DMS 273 (cell line): ENCODE data around the gene RNF212B.
A peak's percentile ranks its signal among the peaks of the same experiment; 100 is the strongest.
"Not testable (repeated sequence)": the region's sequence is repeated elsewhere in the genome, so short reads cannot be mapped to it uniquely, and the experiment has no call there.

Source experiments
- DNase-seq: peaks from one replicate; lab custom pipeline; 2025; ENCODE audit not compliant: unreplicated experiment; lab: John Stamatoyannopoulos, UW

Gene RNF212B

GRCh38 chr14:23241061-23241715 lies 3.5 kb downstream of the RNF212B start:
- DNase-seq, result not testable (repeated sequence)

DNA sequence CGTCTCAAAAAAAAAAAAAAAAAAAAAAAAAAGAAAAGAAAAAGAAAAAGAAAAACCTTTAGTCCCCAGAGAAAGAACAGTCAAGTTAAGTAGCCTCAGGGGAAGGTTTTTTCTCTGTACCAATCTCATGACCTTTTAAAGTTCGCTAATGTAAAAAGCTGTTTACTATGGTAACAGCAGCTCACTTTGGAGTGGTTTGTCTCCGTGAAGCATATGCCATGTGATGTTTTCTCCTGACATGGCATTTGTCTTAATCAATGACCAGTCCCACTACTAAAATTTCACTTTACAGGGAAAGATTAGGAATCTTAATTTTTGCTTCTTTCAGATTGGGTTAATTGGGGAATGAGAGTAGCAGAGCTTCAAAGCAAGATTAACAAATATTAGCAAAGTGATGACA lies 4.3 kb downstream of the RNF212B start:
- DNase-seq, result no peak

DNA sequence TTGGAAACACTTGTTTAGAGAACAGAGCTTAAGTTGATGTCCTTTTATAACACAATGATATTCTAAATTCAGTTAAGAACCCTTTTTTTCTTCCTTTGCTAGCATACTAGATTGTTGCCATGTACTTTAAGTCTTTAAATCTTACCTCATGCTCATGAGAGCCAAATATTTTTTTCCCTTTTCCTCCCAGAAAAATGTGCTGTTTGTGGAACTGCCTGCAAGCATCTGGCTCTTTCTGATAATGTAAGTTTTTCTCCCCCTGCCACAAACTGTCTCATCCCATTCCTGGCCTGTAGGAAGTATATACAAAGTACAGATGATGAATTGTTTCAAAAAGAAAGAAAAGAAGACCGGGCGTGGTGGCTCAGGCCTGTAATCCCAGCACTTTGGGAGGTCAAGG lies 5.3 kb downstream of the RNF212B start:
- no peak for DNase-seq

DNA sequence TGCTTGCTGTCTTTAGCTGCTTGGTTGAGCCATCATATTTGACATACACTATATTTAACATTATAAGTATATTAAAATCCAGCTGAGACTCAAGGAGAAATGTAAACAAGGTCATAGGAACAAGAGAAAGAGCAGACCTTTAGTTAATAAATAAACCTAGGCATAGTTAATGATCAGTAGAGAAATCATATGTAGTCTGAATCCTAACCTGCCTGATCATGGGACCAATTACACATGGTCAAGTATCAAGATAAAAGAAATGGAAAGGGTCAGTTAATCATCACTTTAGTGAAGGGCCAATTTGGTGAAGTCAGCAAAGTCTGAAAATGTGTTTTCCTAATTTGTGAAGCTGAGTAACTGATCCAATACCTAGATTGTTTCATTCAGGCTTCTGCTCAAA lies 7.5 kb downstream of the RNF212B start:
- no peak for DNase-seq

DNA sequence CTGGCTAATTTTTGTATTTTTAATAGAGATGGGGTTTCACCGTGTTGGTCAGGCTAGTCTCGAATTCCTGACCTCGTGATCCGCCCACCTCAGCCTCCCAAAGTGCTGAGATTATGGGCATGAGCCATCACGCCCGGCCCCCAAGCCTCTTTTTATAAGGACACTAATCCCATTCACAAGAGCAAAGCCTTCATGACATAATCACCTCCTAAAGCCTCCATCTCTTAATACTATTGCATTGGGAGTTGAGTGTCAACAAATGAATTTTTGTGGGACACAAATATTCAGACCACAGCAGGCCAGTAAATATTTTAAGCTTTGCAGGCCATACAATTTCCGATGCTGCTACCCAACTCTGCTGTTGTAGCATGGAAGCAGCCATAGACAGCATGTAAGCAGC lies 10.9 kb downstream of the RNF212B start:
- no peak for DNase-seq

DNA sequence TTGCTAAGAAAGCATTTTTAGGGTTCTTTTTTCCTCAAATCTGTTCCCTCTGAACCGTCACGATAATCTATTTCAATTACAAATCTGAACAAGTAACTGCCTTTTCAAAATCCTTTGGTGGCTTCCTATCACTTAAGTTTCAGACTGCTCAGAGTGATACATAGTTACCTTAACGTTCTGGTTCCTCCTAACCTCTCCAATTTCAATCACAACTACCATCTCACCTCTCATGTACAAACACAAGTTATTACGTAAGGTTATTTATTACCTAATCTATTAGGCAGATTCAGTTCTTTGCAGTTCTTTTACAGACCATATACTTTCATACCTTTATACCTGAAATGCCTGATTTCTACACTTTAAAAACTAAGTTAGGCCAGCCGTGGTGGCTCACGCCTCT lies 12.1 kb downstream of the RNF212B start:
- DNase-seq, result no peak

DNA sequence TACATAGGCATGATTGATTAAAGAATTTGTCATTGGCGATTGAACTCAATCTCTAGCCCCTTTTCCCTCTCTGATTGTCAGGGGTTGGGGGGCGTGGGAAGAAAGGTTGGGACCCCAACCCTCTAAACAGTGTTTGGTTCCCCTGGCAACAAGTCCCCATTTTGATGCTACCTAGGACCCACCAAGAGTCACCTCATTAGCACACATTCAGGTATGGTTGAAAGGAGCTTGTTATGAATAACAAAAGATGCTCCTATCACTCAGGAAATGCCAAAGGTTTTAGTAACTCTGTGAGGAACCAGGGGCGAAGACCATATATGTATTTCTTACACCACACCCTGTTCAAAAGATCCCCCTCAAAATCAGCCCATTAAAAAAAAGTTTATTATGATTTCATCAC lies 14.3 kb downstream of the RNF212B start:
- no peak for DNase-seq

GRCh38 chr14:23252420-23253333 lies 14.9 kb downstream of the RNF212B start:
- no peak for DNase-seq

DNA sequence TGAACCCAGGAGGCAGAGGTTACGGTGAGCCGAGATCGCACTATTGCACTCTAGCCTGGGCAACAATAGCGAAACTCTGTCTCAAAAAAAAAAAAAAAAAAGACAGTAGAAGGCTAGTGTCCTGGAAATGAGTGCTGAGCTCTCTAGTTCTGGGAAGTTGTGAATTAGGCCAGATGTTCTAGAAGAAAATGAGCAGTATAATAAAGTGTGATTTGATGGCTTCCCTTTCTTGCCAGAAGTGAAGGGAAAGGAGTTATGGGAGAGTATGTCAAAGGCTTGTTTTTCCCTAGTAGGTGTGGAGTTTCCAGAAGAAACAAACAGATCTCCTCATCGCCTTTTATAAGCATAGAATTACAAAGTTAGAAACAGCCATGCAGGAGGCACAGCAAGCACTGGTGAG lies 20.5 kb downstream of the RNF212B start:
- no peak for DNase-seq

DNA sequence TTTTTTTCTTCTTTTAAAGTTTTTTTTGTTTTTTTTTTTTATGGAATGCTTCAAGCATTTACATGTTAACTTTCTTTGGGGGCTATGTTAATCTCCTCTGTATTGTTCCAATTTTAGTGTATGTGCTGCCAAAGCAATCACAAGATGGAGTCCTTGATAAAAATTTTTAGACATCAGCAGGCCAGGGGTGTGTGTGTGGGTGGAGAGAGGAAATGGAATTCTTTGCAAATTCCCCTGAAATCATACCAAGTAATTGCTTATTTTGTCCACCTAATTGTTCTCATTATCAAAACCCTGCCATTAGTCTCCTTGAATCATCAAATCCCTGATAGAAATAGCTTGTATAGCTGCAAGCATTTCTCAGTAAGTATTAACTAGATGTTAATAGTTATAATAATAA lies 21.7 kb downstream of the RNF212B start:
- DNase-seq, result no peak

GRCh38 chr14:23260849-23261248 lies 23.1 kb downstream of the RNF212B start:
- not testable (repeated sequence) for DNase-seq

GRCh38 chr14:23269193-23269592 lies 31.5 kb downstream of the RNF212B start:
- DNase-seq, result no peak

- DNase-seq, result no peak
These were observed 37.7 kb downstream of the RNF212B start for GRCh38 chr14:23275412-23275811.

DNA sequence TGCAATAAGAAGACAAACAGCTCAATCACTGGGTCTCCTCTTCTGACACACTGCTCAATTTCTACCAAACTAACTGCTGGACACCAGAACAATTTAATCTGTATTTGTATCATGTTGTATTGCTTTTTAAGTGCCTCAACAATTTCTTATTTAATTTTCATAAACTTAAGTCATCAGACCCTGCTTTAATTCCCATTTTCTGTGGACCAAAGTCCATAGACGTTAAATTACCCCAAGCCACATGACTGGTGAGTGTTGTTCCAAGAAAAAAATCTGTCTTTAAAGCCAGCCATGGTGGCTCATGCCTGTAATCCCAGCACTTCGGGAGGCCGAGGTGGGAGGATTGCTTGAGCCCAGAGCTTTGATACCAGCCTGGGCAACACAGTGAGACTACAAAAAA lies 39.5 kb downstream of the RNF212B start:
- DNase-seq, result no peak

- DNase-seq, result not testable (repeated sequence)
These were observed 40.2 kb downstream of the RNF212B start for GRCh38 chr14:23277928-23278327.

DNA sequence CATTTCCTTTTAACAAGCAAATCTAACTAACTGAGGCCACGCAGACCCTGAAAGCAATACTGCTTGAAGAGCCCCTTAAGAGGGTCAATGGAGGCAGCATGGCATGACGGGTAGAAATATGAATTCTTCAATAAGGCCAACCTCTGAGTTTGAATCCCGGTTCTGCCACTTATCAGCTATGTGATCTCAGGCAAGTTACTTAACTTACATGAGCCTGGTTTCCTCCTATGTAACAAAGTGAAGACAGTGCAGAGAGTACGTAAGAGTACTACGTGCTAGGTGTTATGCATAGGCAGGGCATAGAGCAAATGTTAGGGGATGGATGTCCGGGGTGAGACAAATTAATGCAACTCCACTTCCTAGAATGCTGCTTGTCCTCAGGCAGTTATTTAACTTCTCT lies 43.5 kb downstream of the RNF212B start:
- DNase-seq, result no peak

- peak; percentile 70 for DNase-seq
These were observed 47.2 kb downstream of the RNF212B start for GRCh38 chr14:23284654-23285529.

DNA sequence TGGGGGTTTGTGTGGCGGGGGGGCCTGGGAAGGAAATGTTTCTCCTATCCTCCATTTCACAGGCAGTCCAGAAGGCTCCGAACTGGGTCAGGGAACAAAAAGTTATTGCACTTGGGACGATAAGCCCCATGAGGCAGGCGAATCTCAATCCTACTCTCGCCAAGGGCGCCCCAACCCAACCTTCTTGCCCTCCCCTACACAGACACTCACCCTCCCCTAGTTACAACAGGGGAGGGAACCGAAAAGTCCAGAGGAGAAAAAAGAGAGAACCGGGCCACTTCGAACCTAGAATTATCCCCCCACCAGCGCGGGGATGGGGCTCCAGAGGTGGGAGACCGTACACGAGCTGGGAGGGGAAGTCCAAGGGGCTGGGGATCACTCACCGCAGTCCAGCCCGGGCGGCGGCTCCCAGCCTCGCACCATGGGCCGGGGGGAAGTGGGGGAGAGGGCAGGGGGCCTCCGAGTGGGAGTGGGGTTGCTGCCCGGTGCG lies 47.8 kb downstream of the RNF212B start:
- DNase-seq, result peak; percentile 70

- DNase-seq, result peak; percentile 99
These were observed 48.5 kb downstream of the RNF212B start, which contains the start of gene HOMEZ for GRCh38 chr14:23286020-23286901. TSS of gene HOMEZ (minus strand) at chr14:23286132. CDS start at chr14:23285952, 180 bp downstream.

DNA sequence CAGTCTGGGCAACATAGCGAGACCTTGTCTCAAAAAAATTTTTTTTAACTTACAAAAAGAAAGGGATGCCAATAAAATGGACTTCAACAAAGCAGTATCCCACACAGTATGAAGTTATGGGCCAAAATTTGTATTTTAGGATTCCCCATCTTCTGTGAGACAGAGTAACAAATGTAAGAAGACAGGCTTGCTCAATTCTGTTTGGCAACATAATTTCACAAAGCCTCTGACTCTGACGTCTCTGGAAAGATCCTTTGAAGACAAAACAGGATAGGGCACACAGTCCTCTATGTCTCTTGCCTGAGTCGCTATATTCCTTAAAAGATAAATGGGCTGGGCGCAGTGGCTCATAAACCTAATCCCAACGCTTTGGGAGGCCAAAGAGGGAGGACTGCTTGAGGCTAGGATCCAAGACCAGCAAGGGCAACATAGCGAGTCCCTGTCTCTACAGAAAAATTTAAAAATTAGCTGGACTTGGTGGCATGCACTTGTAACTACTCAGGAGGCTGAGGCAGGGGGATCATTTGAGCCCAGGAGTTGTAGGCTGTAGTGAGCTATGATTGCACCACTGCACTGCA lies 49.3 kb downstream of the RNF212B start:
- no peak for DNase-seq
